MM.1S (cell line): Measurements from ENCODE around the gene PTK7.

ENCODE experiments used
- CTCF ChIP-seq: fragments of 300-600 bp; sonication (generic); IDR thresholded peaks from 2 replicates; pipeline ENCODE4 v1.5.1; 2016; ENCODE audit warnings: antibody characterized with exemption, low read length, mixed read lengths
- EZH2phosphoT487 ChIP-seq: fragments of 300-600 bp; sonication (generic); IDR thresholded peaks from 2 replicates; pipeline ENCODE4 v1.6.1; 2018; ENCODE audit warnings: antibody characterized with exemption, low read length

DNA sequence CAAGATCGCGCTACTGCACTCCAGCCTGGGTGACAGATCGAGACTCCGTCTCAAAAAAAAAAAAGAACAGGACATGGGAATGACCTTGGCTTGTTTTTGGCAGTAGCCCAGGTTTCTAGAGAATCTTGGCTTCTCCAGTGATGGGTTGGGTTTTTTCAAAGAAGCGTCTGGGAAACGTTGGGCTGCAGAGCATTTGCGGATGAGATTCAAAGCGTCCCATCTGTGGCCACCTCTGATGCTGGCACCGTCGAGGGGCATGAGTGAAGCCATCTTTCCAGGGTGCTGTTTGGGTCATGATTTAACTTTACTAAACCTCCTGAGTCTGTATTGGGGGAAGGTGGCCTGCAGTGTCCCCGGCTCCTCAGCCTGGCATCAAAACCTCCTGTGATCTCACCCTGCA, 51.8 kb downstream of the PTK7 start:
- TF ChIP-seq CTCF (no peak), EZH2phosphoT487 (no peak)
